DOHH2 (cell line): ENCODE results near the gene DNAJC16.

Experiments
- EZH2phosphoT487 ChIP-seq: fragments of 200-600 bp; sonication (generic); IDR thresholded peaks from 2 replicates; pipeline ENCODE4 v1.6.1; 2017; ENCODE audit warnings: borderline replicate concordance, mild to moderate bottlenecking, antibody characterized with exemption, low read length, moderate library complexity, mixed read lengths
- TF ChIP-seq, protein P1 (sequence below): fragments of 200-600 bp; sonication (generic); IDR thresholded peaks from one replicate; pipeline ENCODE4 v1.5.1; 2014; ENCODE audit warnings: antibody characterized with exemption, mild to moderate bottlenecking, low read depth, low read length; ENCODE audit not compliant: poor library complexity, severe bottlenecking

- TF ChIP-seq, protein P1, sequence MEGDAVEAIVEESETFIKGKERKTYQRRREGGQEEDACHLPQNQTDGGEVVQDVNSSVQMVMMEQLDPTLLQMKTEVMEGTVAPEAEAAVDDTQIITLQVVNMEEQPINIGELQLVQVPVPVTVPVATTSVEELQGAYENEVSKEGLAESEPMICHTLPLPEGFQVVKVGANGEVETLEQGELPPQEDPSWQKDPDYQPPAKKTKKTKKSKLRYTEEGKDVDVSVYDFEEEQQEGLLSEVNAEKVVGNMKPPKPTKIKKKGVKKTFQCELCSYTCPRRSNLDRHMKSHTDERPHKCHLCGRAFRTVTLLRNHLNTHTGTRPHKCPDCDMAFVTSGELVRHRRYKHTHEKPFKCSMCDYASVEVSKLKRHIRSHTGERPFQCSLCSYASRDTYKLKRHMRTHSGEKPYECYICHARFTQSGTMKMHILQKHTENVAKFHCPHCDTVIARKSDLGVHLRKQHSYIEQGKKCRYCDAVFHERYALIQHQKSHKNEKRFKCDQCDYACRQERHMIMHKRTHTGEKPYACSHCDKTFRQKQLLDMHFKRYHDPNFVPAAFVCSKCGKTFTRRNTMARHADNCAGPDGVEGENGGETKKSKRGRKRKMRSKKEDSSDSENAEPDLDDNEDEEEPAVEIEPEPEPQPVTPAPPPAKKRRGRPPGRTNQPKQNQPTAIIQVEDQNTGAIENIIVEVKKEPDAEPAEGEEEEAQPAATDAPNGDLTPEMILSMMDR, result no peak
- no peak for TF ChIP-seq EZH2phosphoT487
These were observed 19.4 kb upstream of the DNAJC16 start for GRCh38 chr1:15507278-15507677.
